Calu3 (cell line): Measurements from ENCODE around the gene POMT2. TPM values are rescaled to one million over a fixed set of nuclear protein-coding genes. Genes with fewer than 3 reads are reported as not detected.

Experiments
- BruUV-seq: library from RNA; stranded (reverse); fragments of 400-500 nt; replicated peaks from 2 replicates; lab custom pipeline; 2021; lab: Mats Ljungman, UMichigan
- CTCF ChIA-PET: fragments of 300-600 bp; sonication (Branson Sonifier 250); formaldehyde crosslinking; loops from one replicate; lab custom pipeline; 2022; ENCODE audit warnings: antibody characterized with exemption; lab: Charles Lee
- DNase-seq: peaks from one replicate; pipeline ENCODE4 v3.0.0; 2022
- H3K27ac Mint-ChIP-seq: one replicate; pipeline ENCODE4 v1.8.0; 2022; ENCODE audit warnings: mixed read lengths; ENCODE audit not compliant: unreplicated experiment
- H3K27me3 Mint-ChIP-seq: one replicate; pipeline ENCODE4 v1.8.0; 2022; ENCODE audit warnings: mixed read lengths; ENCODE audit not compliant: unreplicated experiment
- H3K36me3 Mint-ChIP-seq: one replicate; pipeline ENCODE4 v1.8.0; 2022; ENCODE audit warnings: mild to moderate bottlenecking, moderate library complexity, mixed read lengths; ENCODE audit not compliant: insufficient read depth, unreplicated experiment
- H3K4me1 Mint-ChIP-seq: one replicate; pipeline ENCODE4 v1.8.0; 2022; ENCODE audit warnings: mild to moderate bottlenecking, low read depth, mixed read lengths; ENCODE audit not compliant: unreplicated experiment
- H3K4me3 Mint-ChIP-seq: one replicate; pipeline ENCODE4 v1.8.0; 2022; ENCODE audit warnings: mild to moderate bottlenecking, low read depth, moderate library complexity, mixed read lengths; ENCODE audit not compliant: unreplicated experiment
- H3K9me3 Mint-ChIP-seq: one replicate; pipeline ENCODE4 v1.8.0; 2022; ENCODE audit warnings: low read depth, mixed read lengths; ENCODE audit not compliant: unreplicated experiment
- intact Hi-C: fragments of 100-400 bp; cut with micrococcal nuclease; formaldehyde crosslinking; loops from one replicate; pipeline ENCODE4 v1.10.0; 2022; ENCODE audit not compliant: unreplicated experiment
- microRNA-seq: library from miRNA; unstranded; fragments of <30 nt; microRNA quantifications from one replicate; pipeline ENCODE4 v1.2.0, GENCODE V29; 2022
- total RNA-seq: library from RNA; stranded (reverse); gene quantifications from 2 replicates; pipeline ENCODE4 v1.2.3, GENCODE V29; 2022
- TF ChIP-seq, protein P1 (sequence below): fragments of 200-600 bp; IDR thresholded peaks from one replicate; pipeline ENCODE4 v1.8.0; 2022; ENCODE audit warnings: antibody characterized with exemption; ENCODE audit not compliant: unreplicated experiment

Gene POMT2
- total RNA-seq, 1 experiment from 2014 or later: 21.7 TPM

DNA sequence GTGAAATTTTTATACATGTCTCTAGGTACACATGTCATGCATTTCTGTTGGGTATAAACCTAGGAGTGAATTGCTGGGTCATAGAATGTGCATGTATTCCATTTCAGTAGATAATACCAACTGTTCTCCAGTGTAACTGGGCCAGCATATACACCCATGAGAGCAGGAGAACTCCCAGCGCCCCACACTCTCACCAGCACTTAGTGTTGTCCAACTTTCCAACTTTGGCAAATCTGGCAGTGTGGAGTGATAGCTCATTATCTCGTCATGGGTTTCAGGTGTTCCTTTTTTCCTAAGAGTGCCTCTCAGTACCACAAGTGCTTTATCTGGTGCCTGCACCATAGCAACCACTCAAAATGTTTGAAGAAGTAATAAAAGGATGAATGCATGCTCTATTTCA is 89.8 kb downstream of the POMT2 start:
- intact Hi-C loops: no loop called here
- no peak overlapping the region for H3K4me3 Mint-ChIP-seq
- H3K9me3 Mint-ChIP-seq: no peaks in the 10 kb centered on the region
- H3K27ac Mint-ChIP-seq: no peak overlapping the region
- TF ChIP-seq, protein P1, sequence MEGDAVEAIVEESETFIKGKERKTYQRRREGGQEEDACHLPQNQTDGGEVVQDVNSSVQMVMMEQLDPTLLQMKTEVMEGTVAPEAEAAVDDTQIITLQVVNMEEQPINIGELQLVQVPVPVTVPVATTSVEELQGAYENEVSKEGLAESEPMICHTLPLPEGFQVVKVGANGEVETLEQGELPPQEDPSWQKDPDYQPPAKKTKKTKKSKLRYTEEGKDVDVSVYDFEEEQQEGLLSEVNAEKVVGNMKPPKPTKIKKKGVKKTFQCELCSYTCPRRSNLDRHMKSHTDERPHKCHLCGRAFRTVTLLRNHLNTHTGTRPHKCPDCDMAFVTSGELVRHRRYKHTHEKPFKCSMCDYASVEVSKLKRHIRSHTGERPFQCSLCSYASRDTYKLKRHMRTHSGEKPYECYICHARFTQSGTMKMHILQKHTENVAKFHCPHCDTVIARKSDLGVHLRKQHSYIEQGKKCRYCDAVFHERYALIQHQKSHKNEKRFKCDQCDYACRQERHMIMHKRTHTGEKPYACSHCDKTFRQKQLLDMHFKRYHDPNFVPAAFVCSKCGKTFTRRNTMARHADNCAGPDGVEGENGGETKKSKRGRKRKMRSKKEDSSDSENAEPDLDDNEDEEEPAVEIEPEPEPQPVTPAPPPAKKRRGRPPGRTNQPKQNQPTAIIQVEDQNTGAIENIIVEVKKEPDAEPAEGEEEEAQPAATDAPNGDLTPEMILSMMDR: no peak
- H3K4me1 Mint-ChIP-seq: no peaks in the 10 kb centered on the region
- BruUV-seq: no TSS peak
- peaks cover 82% of the 10 kb centered on the region for H3K27me3 Mint-ChIP-seq
- DNase-seq: no peak
- no peaks in the 10 kb centered on the region for H3K36me3 Mint-ChIP-seq
- CTCF ChIA-PET: interaction anchor here (1.2 kb wide), 1 partner anchor 10 kb away, joined by 10 read pairs; no protein-coding TSS in a partner anchor

DNA sequence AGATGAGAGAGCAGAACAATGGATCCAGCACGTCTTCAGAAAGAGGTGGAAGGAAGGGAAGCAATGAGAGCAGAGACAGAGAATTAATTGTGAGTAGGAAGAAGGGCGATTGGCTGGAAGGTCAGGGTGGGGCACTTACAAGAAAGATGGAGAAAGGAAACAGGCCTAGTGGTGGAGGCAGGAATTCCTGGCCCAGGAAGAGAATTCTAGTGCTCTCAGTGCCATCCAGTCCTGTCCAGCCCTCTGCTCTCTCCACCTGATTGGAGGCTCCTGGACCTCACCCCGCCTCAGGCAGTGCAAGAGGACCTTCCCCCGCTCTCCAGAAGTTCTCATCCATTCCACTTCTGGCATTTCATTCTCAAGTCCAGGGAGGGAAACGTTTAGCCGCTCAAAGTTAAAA is 92.6 kb downstream of the POMT2 start:
- H3K36me3 Mint-ChIP-seq: no peaks in the 10 kb centered on the region
- H3K27ac Mint-ChIP-seq: no peak overlapping the region
- TF ChIP-seq, protein P1: no peak
- no peaks in the 10 kb centered on the region for H3K4me1 Mint-ChIP-seq
- H3K9me3 Mint-ChIP-seq: no peaks in the 10 kb centered on the region
- intact Hi-C loops: no loop called here
- CTCF ChIA-PET: interaction anchor here (0.7 kb wide), 1 partner anchor 15 kb away, joined by 3 read pairs; no protein-coding TSS in a partner anchor
- peaks cover 82% of the 10 kb centered on the region for H3K27me3 Mint-ChIP-seq
- no TSS peak for BruUV-seq
- H3K4me3 Mint-ChIP-seq: no peak overlapping the region
- no peak for DNase-seq

DNA sequence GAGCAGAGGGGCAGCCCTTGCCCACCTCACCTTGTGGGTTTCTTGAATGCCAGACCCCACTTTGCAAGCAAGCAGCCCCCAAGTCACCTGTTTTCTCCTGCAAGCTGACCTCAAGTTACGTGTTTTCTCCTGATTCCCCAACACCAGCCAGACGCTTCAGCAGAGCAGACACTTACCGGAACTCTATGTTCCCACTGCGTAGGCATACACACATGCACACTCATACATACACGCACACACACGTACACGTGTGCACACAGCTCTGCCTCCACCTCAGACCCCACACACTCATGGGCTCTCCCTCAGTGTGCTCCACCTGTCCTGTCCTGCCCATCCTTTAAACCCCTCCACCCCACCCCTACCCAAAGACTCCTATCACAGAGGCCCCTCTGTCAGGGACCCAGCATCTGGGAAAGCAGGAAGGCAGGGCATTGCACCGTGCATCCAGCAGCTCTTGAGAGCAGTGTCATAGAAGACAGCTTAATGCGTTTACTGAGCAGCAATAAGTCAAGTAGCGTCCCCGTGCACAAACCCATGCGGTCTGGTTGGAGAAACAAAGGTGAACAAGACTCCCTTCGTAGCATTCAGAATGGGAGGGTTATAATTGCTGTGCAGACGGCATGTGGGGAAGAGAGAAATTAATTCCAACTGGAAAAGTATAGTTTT is 94.7 kb downstream of the POMT2 start:
- CTCF ChIA-PET: interaction anchor here (1.2 kb wide), 1 partner anchor 16 kb away, joined by 3 read pairs; no protein-coding TSS in a partner anchor
- Mint-ChIP-seq H3K27ac (no peak overlapping the region), H3K9me3 (no peaks in the 10 kb centered on the region), H3K27me3 (peaks cover 82% of the 10 kb centered on the region), H3K36me3 (no peaks in the 10 kb centered on the region), H3K4me1 (no peaks in the 10 kb centered on the region), H3K4me3 (no peak overlapping the region)
- no TSS peak for BruUV-seq
- TF ChIP-seq, protein P1: no peak
- no peak for DNase-seq
- intact Hi-C loops: no loop called here

DNA sequence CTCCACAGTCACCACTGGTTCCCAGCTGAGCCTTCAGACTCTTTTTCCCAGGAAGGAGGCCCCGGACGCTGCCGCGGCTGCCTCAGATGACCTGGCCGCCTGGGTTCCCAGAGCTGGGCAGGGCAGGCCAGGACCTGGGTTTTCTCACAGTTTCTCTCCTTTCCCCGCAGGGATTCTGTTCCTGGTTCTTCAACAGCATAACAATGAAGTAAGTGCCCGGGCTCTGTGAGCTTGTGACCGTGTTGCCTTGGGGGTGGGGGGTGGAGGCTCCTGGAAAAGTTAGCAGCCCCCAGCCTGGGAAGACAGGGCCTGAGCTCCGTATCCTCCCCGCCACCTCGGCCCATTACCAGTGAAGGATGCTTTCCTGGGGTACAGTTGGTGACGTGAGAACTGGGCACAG is 95.4 kb downstream of the POMT2 start:
- Mint-ChIP-seq H3K27ac (no peak overlapping the region), H3K9me3 (no peaks in the 10 kb centered on the region), H3K36me3 (no peaks in the 10 kb centered on the region), H3K27me3 (peaks cover 74% of the 10 kb centered on the region), H3K4me3 (no peak overlapping the region), H3K4me1 (no peaks in the 10 kb centered on the region)
- CTCF ChIA-PET: no interaction called here
- no peak for DNase-seq
- TF ChIP-seq, protein P1: no peak
- intact Hi-C loops: no loop called here
- BruUV-seq: no TSS peak

Small RNA genes lying within 50 kb of the gene (microRNA-seq; reads per million reads assigned to microRNA genes)
- not detected for gene MIR1260A

Other genes starting within 250 kb of the POMT2 start
- 16.5 and 18.9 TPM in 2 replicates for gene CIPC, start 222.6 kb downstream of the POMT2 start, total RNA-seq
- not detected in 2 replicates for gene ZDHHC22, start 179.1 kb downstream of the POMT2 start, total RNA-seq
- 1.1 and 2.1 TPM in 2 replicates for gene TMEM63C, start 139.1 kb downstream of the POMT2 start, total RNA-seq
- not detected in 2 replicates for gene NGB, start 49.7 kb downstream of the POMT2 start, total RNA-seq
- gene GSTZ1, start 153 bp upstream of the POMT2 start, total RNA-seq: 14.2 and 14.7 TPM in 2 replicates
- gene TMED8, start 56.2 kb upstream of the POMT2 start, total RNA-seq: 9.4 and 10.4 TPM in 2 replicates
- gene SAMD15, start 56.5 kb upstream of the POMT2 start, total RNA-seq: 0.52 and 1.1 TPM in 2 replicates
- 1.2 and 1.6 TPM in 2 replicates for gene NOXRED1, start 102.6 kb upstream of the POMT2 start, total RNA-seq
- gene VIPAS39, start 136.7 kb upstream of the POMT2 start, total RNA-seq: 19.3 and 19.4 TPM in 2 replicates
- 287 and 313 TPM in 2 replicates for gene AHSA1, start 137.2 kb upstream of the POMT2 start, total RNA-seq
- not detected in 2 replicates for gene ISM2, start 177.9 kb upstream of the POMT2 start, total RNA-seq